Epidermal melanocyte (primary cell): ENCODE measurements around the gene ESR1.
"Not testable (repeated sequence)": the region's sequence is repeated elsewhere in the genome, so short reads cannot be mapped to it uniquely, and the experiment has no call there.

ENCODE experiments used
- DNase-seq: peaks from one replicate; pipeline ENCODE4 v3.0.0; 2011; ENCODE audit warnings: low spot score; ENCODE audit not compliant: insufficient read length

The ESR1 gene

GRCh38 chr6:152129691-152130151 lies 322.2 kb downstream of the ESR1 start:
- no peak for DNase-seq

- no peak for DNase-seq
These were observed 323.0 kb downstream of the ESR1 start for GRCh38 chr6:152130441-152130840.

- DNase-seq, result no peak
These were observed 328.4 kb downstream of the ESR1 start for GRCh38 chr6:152135755-152136448.

GRCh38 chr6:152136449-152136825 lies 329.0 kb downstream of the ESR1 start:
- DNase-seq, result no peak

- DNase-seq, result not testable (repeated sequence)
These were observed 330.9 kb downstream of the ESR1 start for GRCh38 chr6:152138344-152138743.

GRCh38 chr6:152142105-152142504 lies 334.6 kb downstream of the ESR1 start:
- DNase-seq, result no peak

- DNase-seq, result no peak
These were observed 335.9 kb downstream of the ESR1 start for GRCh38 chr6:152143359-152143758.

- no peak for DNase-seq
These were observed 338.9 kb downstream of the ESR1 start for GRCh38 chr6:152146385-152146784.

- DNase-seq, result no peak
These were observed 339.8 kb downstream of the ESR1 start for GRCh38 chr6:152147269-152147668.

- DNase-seq, result no peak
These were observed 340.9 kb downstream of the ESR1 start for GRCh38 chr6:152148412-152148811.

- DNase-seq, result no peak
These were observed 342.7 kb downstream of the ESR1 start for GRCh38 chr6:152150196-152150595.

- DNase-seq, result no peak
These were observed 344.4 kb downstream of the ESR1 start for GRCh38 chr6:152151920-152152319.

- DNase-seq, result no peak
These were observed 347.3 kb downstream of the ESR1 start for GRCh38 chr6:152154559-152155356.

- no peak for DNase-seq
These were observed 348.3 kb downstream of the ESR1 start for GRCh38 chr6:152155792-152156191.

- DNase-seq, result no peak
These were observed 352.9 kb downstream of the ESR1 start for GRCh38 chr6:152160346-152160745.

- DNase-seq, result no peak
These were observed 354.0 kb downstream of the ESR1 start for GRCh38 chr6:152161501-152161900.

- no peak for DNase-seq
These were observed 357.5 kb downstream of the ESR1 start for GRCh38 chr6:152164957-152165356.

GRCh38 chr6:152166497-152166896 lies 359.0 kb downstream of the ESR1 start:
- DNase-seq, result no peak

- no peak for DNase-seq
These were observed 359.4 kb downstream of the ESR1 start for GRCh38 chr6:152166897-152167296.

GRCh38 chr6:152167641-152168603 lies 360.4 kb downstream of the ESR1 start:
- no peak for DNase-seq

- DNase-seq, result no peak
These were observed 362.8 kb downstream of the ESR1 start for GRCh38 chr6:152170313-152170701.
